Progenitor cell of endocrine pancreas (in vitro differentiated cells): ENCODE measurements around the gene GDA. TPM values are rescaled to one million over a fixed set of nuclear protein-coding genes. Genes with fewer than 3 reads are reported as not detected.

Experiments used
- DNase-seq: peaks from one replicate; pipeline ENCODE4 v3.0.0; 2021; ENCODE audit warnings: low spot score; ENCODE audit not compliant: unreplicated experiment
- H3K27ac Mint-ChIP-seq: 2 replicates; pipeline ENCODE4 v1.8.0; 2021; ENCODE audit warnings: mild to moderate bottlenecking, moderate library complexity, mixed read lengths
- H3K27me3 Mint-ChIP-seq: 2 replicates; pipeline ENCODE4 v1.8.0; 2021; ENCODE audit warnings: mixed read lengths
- H3K36me3 Mint-ChIP-seq: 2 replicates; pipeline ENCODE4 v1.8.0; 2022; ENCODE audit warnings: mixed read lengths; ENCODE audit not compliant: insufficient read depth
- H3K4me1 Mint-ChIP-seq: 2 replicates; pipeline ENCODE4 v1.8.0; 2021; ENCODE audit warnings: low read depth, mixed read lengths
- H3K4me3 Mint-ChIP-seq: 2 replicates; pipeline ENCODE4 v1.8.0; 2021; ENCODE audit warnings: low read depth, mild to moderate bottlenecking, moderate library complexity, mixed read lengths
- H3K9me3 Mint-ChIP-seq: 2 replicates; pipeline ENCODE4 v1.8.0; 2021; ENCODE audit warnings: low read depth, mixed read lengths
- CTCF ChIP-seq: fragments of 200-600 bp; sonication (generic); IDR thresholded peaks from one replicate; pipeline ENCODE4 v1.5.0; 2021; ENCODE audit warnings: antibody characterized with exemption, mild to moderate bottlenecking; ENCODE audit not compliant: unreplicated experiment
- total RNA-seq: library from RNA; stranded (reverse); gene quantifications from 2 replicates; pipeline ENCODE4 v1.2.1, GENCODE V29; 2021

The GDA gene
- total RNA-seq, 1 donor from 2014 or later, result 5.5 TPM

- Mint-ChIP-seq H3K36me3 (peaks cover 3% of the 10 kb centered on the region), H3K27me3 (no peaks in the 10 kb centered on the region), H3K4me1 (peaks cover 37% of the 10 kb centered on the region), H3K4me3 (no peak overlapping the region), H3K27ac (no peak overlapping the region), H3K9me3 (peaks cover 13% of the 10 kb centered on the region)
- no peak for TF ChIP-seq CTCF
- DNase-seq, result no peak
Observed at GRCh38 chr9:72132052-72132451, 17.2 kb upstream of the GDA start.

DNA sequence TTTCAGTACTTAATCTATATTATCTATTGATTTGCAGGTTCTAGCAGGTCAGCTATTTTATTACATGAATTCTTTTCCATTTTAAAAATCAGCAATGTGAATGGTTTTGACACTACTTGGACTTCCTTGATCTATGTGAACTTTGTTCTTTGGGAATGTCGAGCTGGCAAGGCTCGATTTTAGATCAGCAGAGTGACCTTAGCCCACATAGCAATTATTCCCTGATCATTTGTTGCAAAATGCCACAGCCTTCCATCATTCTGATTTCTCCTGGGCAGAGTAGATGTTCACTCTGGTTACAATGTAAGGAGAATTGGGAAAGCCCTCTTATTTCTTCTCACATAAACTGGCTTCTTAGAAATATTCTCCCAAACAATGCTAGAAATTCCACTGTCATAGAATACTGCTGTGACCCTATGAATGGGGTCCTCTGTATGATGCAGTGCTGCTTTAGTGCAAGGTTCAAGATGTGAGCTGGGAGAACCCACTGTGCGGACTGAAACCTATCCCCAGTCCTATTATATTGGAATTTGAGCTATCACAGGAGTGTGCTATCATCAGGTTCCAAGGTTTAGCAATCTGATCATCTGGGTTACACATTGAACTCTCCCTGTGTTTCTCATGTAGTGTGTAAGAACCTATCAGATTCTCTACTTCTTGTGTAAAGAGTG lies 15.7 kb upstream of the GDA start:
- TF ChIP-seq CTCF, result no peak
- Mint-ChIP-seq H3K27ac (no peak overlapping the region), H3K36me3 (peaks cover 3% of the 10 kb centered on the region), H3K9me3 (peaks cover 13% of the 10 kb centered on the region), H3K4me3 (no peak overlapping the region), H3K27me3 (no peaks in the 10 kb centered on the region), H3K4me1 (peaks cover 27% of the 10 kb centered on the region)
- DNase-seq, result no peak

DNA sequence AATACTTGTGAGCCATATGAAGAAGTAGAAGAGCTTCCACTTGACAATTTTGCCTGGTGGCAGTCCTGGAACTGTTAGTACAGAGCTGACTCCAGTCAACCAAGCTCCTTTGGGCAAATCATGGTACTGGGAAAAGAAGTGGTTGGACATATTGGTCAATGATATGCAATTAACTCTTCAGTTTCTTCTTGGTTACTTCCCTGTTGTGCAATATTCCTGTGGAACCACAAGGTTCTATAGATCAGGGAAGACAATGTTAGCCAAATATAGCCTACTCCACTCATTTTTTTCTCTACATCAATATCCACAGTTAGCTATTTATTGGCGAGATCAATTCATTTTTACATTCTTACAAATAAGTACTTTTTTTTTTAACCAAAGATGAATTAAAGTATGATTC lies 14.4 kb upstream of the GDA start:
- peaks cover 13% of the 10 kb centered on the region for H3K9me3 Mint-ChIP-seq
- H3K4me3 Mint-ChIP-seq, result no peak overlapping the region
- TF ChIP-seq CTCF, result no peak
- no peaks in the 10 kb centered on the region for H3K27me3 Mint-ChIP-seq
- no peak for DNase-seq
- H3K4me1 Mint-ChIP-seq, result peaks cover 16% of the 10 kb centered on the region
- H3K36me3 Mint-ChIP-seq, result peaks cover 3% of the 10 kb centered on the region
- H3K27ac Mint-ChIP-seq, result no peak overlapping the region

- no peak overlapping the region for H3K27ac Mint-ChIP-seq
- no peaks in the 10 kb centered on the region for H3K27me3 Mint-ChIP-seq
- H3K9me3 Mint-ChIP-seq, result peaks cover 6% of the 10 kb centered on the region
- H3K4me1 Mint-ChIP-seq, result peaks cover 5% of the 10 kb centered on the region
- H3K36me3 Mint-ChIP-seq, result peaks cover 2% of the 10 kb centered on the region
- H3K4me3 Mint-ChIP-seq, result no peak overlapping the region
- TF ChIP-seq CTCF, result no peak
- DNase-seq, result no peak
Observed at GRCh38 chr9:72137697-72138365, 11.4 kb upstream of the GDA start.

DNA sequence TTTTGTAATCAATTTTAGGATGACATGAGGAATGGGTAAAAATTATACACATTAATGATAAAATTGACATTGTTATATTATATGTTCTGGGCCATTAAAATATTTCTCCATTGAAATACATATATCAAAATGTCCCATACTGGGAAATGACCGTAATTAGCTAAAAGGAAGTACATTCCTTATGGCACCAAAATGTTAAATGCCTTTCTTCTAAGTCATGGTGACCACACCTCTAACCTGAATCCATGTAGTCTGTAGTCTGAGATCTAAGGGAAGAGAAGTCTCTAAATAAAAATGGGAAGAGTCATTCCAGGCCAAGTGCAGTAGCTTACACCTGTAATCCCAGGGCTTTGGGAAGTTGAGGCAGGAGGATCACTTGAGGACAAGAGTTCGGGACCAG lies 10.0 kb upstream of the GDA start:
- no peaks in the 10 kb centered on the region for H3K27me3 Mint-ChIP-seq
- no peak for DNase-seq
- H3K36me3 Mint-ChIP-seq, result peaks cover 4% of the 10 kb centered on the region
- H3K4me3 Mint-ChIP-seq, result no peak overlapping the region
- peaks cover 6% of the 10 kb centered on the region for H3K9me3 Mint-ChIP-seq
- no peak overlapping the region for H3K27ac Mint-ChIP-seq
- TF ChIP-seq CTCF, result no peak
- peaks cover 2% of the 10 kb centered on the region for H3K4me1 Mint-ChIP-seq
